Right atrium auricular region (tissue), 2 donors: ENCODE results near the gene KIRREL3. TPM values are rescaled to one million over a fixed set of nuclear protein-coding genes. Genes with fewer than 3 reads are reported as not detected.

Experiments
- DNase-seq: peaks from one replicate; pipeline ENCODE4 v3.0.0-alpha.2; 2019; ENCODE audit warnings: low spot score
- H3K27ac ChIP-seq, 2 donors: fragments of 200-600 bp; sonication (generic); 1 replicate in 1 of 2; 2 replicates in 1 of 2; pipeline ENCODE4 v1.5.1; 2016 to 2019
- H3K27me3 ChIP-seq, 2 donors: fragments of 200-600 bp; sonication (generic); one replicate each; pipeline versions ENCODE4 v1.5.1 to v1.6.0; 2017 to 2019
- H3K36me3 ChIP-seq: fragments of 200-600 bp; sonication (generic); one replicate; pipeline ENCODE4 v1.5.1; 2016
- H3K4me1 ChIP-seq, 2 donors: fragments of 200-600 bp; sonication (generic); one replicate each; pipeline versions ENCODE4 v1.5.1 to v1.6.0; 2017 to 2019
- H3K4me3 ChIP-seq, 2 donors: fragments of 200-600 bp; sonication (generic); 1 replicate in 1 of 2; 2 replicates in 1 of 2; pipeline ENCODE4 v1.5.1; 2017 to 2019; ENCODE audit warnings: mild to moderate bottlenecking in 1 of 2, moderate library complexity in 1 of 2
- H3K9me3 ChIP-seq, 2 donors: fragments of 200-600 bp; sonication (generic); one replicate each; pipeline ENCODE4 v1.5.1; 2019
- total RNA-seq, 2 donors: library from RNA; depleted of rRNA; stranded (reverse); fragments of >200 nt; gene quantifications; one replicate each; pipeline ENCODE4 v1.1.0, GENCODE V29; 2016
- TF ChIP-seq, protein P1 (sequence below), 2 donors: fragments of 200-600 bp; sonication (generic); IDR thresholded peaks; one replicate each; pipeline ENCODE4 v1.5.1; 2019; ENCODE audit warnings: antibody characterized with exemption in 2 of 2

The KIRREL3 gene
- total RNA-seq, 2 donors from 2014 or later: 0.51 to 0.74 TPM

DNA sequence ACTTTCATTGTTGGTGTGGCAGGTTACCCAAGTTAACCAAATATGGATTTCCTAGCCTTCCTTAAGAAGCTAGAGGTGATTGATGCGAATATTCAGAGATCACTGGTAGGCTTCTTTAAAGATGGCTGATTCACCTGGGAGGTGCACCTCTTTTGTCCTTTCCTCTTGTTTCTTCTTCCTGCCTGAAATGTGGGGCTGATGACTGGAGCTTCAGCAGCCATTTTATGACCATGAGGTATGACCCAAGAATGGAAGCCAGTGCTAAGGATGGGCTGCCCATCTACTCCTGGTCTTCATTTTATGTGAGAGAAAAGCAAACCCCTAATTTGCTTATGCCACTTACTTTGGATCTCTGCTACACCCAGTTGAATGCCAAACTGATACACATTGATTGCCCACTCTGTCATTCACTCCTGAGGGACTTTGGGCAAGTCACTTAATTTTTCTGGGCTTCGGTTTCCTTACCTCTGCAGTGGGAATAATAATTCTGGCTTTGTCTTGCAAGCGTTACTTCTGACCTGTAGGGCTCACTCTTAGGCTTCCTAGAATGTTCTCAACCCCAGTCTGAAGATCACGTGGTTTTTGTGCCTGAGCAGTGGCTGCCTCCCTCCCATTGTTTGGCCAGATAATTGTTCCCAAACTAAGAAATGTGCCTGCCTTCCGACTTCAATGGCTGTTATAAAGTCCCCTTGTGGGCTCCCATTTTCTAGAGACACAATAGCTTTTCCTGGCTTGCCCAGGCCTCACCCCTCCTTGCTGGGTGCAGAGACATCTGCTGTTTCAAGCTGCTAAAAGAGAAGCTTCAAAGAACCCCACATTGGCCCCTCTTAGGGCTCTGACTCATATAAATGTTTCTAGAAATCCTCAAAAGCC is 402.0 kb downstream of the KIRREL3 start:
- Histone ChIP-seq H3K27ac (no peak overlapping the region), H3K27me3 (no peaks in the 10 kb centered on the region), H3K4me3 (no peak overlapping the region), H3K4me1 (no peaks in the 10 kb centered on the region), H3K9me3 (no peaks in the 10 kb centered on the region), H3K36me3 (no peaks in the 10 kb centered on the region)
- TF ChIP-seq, protein P1, sequence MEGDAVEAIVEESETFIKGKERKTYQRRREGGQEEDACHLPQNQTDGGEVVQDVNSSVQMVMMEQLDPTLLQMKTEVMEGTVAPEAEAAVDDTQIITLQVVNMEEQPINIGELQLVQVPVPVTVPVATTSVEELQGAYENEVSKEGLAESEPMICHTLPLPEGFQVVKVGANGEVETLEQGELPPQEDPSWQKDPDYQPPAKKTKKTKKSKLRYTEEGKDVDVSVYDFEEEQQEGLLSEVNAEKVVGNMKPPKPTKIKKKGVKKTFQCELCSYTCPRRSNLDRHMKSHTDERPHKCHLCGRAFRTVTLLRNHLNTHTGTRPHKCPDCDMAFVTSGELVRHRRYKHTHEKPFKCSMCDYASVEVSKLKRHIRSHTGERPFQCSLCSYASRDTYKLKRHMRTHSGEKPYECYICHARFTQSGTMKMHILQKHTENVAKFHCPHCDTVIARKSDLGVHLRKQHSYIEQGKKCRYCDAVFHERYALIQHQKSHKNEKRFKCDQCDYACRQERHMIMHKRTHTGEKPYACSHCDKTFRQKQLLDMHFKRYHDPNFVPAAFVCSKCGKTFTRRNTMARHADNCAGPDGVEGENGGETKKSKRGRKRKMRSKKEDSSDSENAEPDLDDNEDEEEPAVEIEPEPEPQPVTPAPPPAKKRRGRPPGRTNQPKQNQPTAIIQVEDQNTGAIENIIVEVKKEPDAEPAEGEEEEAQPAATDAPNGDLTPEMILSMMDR (IDR thresholded peaks at IDR 0.05): no peak
- DNase-seq: no peak

DNA sequence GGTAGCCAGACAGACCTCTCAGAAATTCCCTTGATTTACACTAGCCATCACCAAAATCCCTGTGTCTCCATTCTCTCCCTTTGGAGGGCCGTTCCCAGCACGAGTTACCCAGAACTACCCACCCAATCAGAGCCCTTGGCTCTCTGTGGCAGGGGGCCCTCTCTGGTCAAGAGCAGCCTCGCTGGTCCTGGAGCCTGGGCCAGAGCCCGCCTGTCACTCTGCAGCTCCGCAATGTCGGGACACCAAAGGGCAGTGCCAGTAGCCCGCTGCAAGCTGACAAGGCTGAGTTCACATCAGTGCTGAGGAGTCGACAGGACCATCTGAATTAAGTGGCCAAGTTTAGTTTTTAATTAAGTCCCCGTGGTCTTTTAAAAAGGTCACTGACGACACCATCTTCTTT is 403.5 kb downstream of the KIRREL3 start:
- Histone ChIP-seq H3K27ac (no peak overlapping the region), H3K4me3 (no peak overlapping the region), H3K4me1 (no peaks in the 10 kb centered on the region), H3K36me3 (no peaks in the 10 kb centered on the region), H3K27me3 (no peaks in the 10 kb centered on the region), H3K9me3 (no peaks in the 10 kb centered on the region)
- TF ChIP-seq, protein P1 (IDR thresholded peaks at IDR 0.05): no peak
- DNase-seq: no peak

DNA sequence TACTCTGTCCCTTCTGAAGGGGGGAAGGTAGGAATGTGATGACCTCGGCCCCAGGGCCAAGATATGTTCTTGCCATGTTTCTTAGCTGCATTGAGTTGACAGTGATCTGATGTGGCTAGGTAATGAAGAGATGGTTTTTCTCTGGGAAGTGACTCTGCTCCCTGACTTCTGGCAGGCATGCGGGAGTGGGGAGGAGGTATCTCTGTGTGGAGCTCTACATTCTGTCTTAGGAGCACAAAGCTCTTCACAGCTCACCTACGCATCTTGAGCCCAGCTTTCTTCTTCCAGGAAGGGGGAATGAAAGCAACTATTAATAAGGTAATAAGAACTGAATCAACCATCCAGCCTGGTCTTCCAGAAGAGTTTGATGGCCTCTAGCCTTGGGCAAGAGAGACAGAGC is 404.1 kb downstream of the KIRREL3 start:
- TF ChIP-seq, protein P1 (IDR thresholded peaks at IDR 0.05): no peak
- no peak overlapping the region for H3K27ac ChIP-seq
- H3K36me3 ChIP-seq: no peaks in the 10 kb centered on the region
- no peaks in the 10 kb centered on the region for H3K4me1 ChIP-seq
- H3K4me3 ChIP-seq: no peak overlapping the region
- no peaks in the 10 kb centered on the region for H3K9me3 ChIP-seq
- no peak for DNase-seq
- no peaks in the 10 kb centered on the region for H3K27me3 ChIP-seq

DNA sequence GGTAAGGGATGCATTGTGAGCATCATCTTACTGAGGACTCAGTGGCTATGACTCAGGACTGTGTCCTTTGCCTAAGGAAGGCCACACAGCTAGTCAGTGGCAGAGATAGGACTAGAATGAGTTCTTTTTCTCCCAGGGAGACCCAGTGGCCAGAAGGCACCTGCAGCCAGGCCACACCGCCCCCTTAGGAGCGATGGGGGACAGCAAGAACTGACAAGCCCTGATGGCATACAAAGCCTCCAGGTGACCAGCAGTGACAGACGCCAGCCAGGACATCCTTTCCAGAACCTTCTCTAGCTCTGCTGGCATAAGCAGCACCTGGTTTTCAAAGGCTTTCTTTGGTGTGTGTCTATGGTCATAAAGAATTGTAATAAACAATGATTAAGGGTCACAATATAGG is 405.0 kb downstream of the KIRREL3 start:
- no peak for DNase-seq
- Histone ChIP-seq H3K4me3 (no peak overlapping the region), H3K27ac (no peak overlapping the region), H3K4me1 (no peaks in the 10 kb centered on the region), H3K36me3 (no peaks in the 10 kb centered on the region), H3K9me3 (no peaks in the 10 kb centered on the region), H3K27me3 (no peaks in the 10 kb centered on the region)
- TF ChIP-seq, protein P1 (IDR thresholded peaks at IDR 0.05): no peak

DNA sequence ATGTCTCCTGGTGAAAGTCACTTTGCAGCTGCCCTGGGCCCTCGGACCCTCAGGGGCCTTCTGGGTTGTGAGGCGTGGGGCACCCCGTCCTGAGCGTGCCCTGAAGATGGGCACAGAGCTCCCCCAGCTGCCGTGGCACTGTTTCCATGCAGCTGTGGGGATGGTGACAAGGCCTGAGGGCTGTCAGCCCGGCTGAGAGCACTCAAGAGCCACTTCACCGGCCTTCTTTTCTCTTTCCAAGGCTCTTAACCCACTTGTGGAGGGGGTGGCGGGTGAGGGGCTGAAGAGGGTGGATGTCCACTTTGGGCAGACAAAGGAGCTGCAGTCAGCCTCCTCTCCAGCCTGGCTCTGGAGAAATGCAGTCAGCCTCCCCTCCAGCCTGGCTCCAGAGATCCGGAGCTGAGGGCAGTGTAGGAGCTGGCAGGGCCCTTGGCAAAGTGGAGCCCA is 405.6 kb downstream of the KIRREL3 start:
- H3K4me1 ChIP-seq: no peaks in the 10 kb centered on the region
- H3K4me3 ChIP-seq: no peak overlapping the region
- H3K27ac ChIP-seq: no peak overlapping the region
- no peak for DNase-seq
- no peaks in the 10 kb centered on the region for H3K36me3 ChIP-seq
- TF ChIP-seq, protein P1 (IDR thresholded peaks at IDR 0.05): no peak
- H3K9me3 ChIP-seq: no peaks in the 10 kb centered on the region
- no peaks in the 10 kb centered on the region for H3K27me3 ChIP-seq
